Aorta (tissue), 5 donors: ENCODE data around the gene HSF2BP. TPM values are rescaled to one million over a fixed set of nuclear protein-coding genes. Genes with fewer than 3 reads are reported as not detected.
A peak's percentile ranks its signal among the peaks of the same experiment; 100 is the strongest.
"Not testable (repeated sequence)": the region's sequence is repeated elsewhere in the genome, so short reads cannot be mapped to it uniquely, and the experiment has no call there.

ENCODE experiments used
- ATAC-seq: fragments of 200-7000 bp; cut with Tn5 transposase; one replicate; pipeline ENCODE4 v1.9.1; 2022; ENCODE audit warnings: moderate library complexity; ENCODE audit not compliant: low FRiP score
- DNase-seq, 2 donors: peaks; one replicate each; pipeline ENCODE4 v3.0.0-alpha.2; 2020
- H3K27ac ChIP-seq, 2 donors: one replicate each; pipeline ENCODE4 v1.5.1; 2013; ENCODE audit warnings: low read length in 2 of 2, mild to moderate bottlenecking in 2 of 2, moderate library complexity in 2 of 2, control low read depth in 1 of 2, inconsistent platforms in 1 of 2, low read depth in 1 of 2
- H3K27me3 ChIP-seq, 2 donors: one replicate each; pipeline ENCODE4 v1.6.1; 2013; ENCODE audit warnings: control low read depth in 1 of 2, low read length in 1 of 2, mild to moderate bottlenecking in 1 of 2, moderate library complexity in 1 of 2; ENCODE audit not compliant: insufficient read depth in 2 of 2, control insufficient read depth in 1 of 2
- H3K36me3 ChIP-seq, 2 donors: one replicate each; pipeline ENCODE4 v1.6.1; 2013; ENCODE audit warnings: control low read depth in 1 of 2, low read length in 1 of 2, mild to moderate bottlenecking in 1 of 2; ENCODE audit not compliant: insufficient read depth in 2 of 2, control insufficient read depth in 1 of 2
- H3K4me1 ChIP-seq, 2 donors: one replicate each; pipeline ENCODE4 v1.6.1; 2013; ENCODE audit warnings: low read length in 2 of 2, control low read depth in 1 of 2, mild to moderate bottlenecking in 1 of 2, moderate library complexity in 1 of 2; ENCODE audit not compliant: insufficient read depth in 2 of 2, control insufficient read depth in 1 of 2
- H3K4me3 ChIP-seq, 2 donors: one replicate each; pipeline ENCODE4 v1.5.1; 2013; ENCODE audit warnings: low read length in 2 of 2, control low read depth in 1 of 2, mild to moderate bottlenecking in 1 of 2
- H3K9me3 ChIP-seq: one replicate; pipeline ENCODE4 v1.6.1; 2013; ENCODE audit warnings: mild to moderate bottlenecking, low read length; ENCODE audit not compliant: control insufficient read depth
- WGBS, 2 donors: extraction: QIAGEN DNeasy Blood & Tissue Kit; methylation state at CpG; one replicate each; pipeline ENCODE4 v1.1.7; 2013; 5-methylcytosine and 5-hydroxymethylcytosine counted together
- intact Hi-C, 2 donors: fragments of 100-400 bp; cut with DNase I; formaldehyde crosslinking; loops; one replicate each; pipeline versions ENCODE4 v1.14.2 to v1.15.0; 2022
- polyA plus RNA-seq, 2 donors: library from polyadenylated mRNA; stranded (reverse); fragments of 200-250 nt; gene quantifications; one replicate each; pipeline ENCODE4 v1.2.3, GENCODE V29; 2013
- total RNA-seq, 2 donors: library from RNA; stranded (reverse); fragmentation: NEBNext Ultra II Directional; extraction: Animal tissue kit (Norgen Biotek cat#: 25700); gene quantifications; one replicate each; pipeline ENCODE4 v1.2.1, GENCODE V29; 2021
- donor health status: healthy with polysubstance abuse.
- donor health status: Bipolar disorder and iron deficiency.
- donor health status: DM: no; HTN: no; CAD: no.
- donor health status: DM: no; HTN: no; CAD: no.
- donor health status: DM: yes; HTN: yes; CAD: no.

Gene HSF2BP
- total and polyA plus RNA-seq, 4 donors = 0.51 TPM; not detected in 3

- WGBS, 2 donors = no CpG with 5 or more reads among the region's 10 CpGs
- H3K27ac ChIP-seq, H3K36me3 ChIP-seq, DNase-seq, intact Hi-C loops, H3K4me3 ChIP-seq, H3K9me3 ChIP-seq, H3K4me1 ChIP-seq, H3K27me3 ChIP-seq: not testable (repeated sequence)
- peak; percentile 64 for ATAC-seq
Measured at GRCh38 chr21:43516860-43517627, 142.2 kb downstream of the HSF2BP start.

DNA sequence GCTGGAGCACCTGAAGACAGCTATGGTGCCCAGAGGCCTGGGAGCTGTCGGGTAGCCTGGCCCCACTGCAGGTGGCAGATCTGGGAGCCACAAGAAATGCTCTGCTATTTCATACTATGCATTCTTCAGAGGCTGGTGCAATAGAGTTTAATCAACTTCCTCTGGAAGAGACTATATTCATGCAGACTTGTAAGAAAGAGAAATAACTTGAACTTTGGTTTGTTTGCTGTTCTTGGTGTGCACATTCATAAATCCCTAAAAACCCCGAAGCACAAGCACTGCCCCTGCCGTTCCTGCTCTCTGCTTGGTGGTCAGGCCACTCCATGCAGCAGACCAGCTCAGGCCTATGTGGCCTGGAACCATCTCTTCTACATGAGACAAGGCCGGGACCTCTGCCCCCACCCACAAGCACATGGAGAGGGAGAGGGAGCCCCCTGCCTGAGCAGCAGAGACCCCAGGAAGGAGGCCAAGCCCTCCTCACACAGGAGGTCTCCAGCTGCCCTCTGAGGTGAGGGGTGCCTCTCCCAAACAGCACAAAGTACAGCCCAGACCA lies 142.9 kb downstream of the HSF2BP start:
- H3K9me3 ChIP-seq, H3K4me3 ChIP-seq, DNase-seq, H3K27ac ChIP-seq, ATAC-seq, H3K4me1 ChIP-seq, intact Hi-C loops, H3K27me3 ChIP-seq, H3K36me3 ChIP-seq: not testable (repeated sequence)
- no CpG with 5 or more reads among the region's 4 CpGs for WGBS, 2 donors

DNA sequence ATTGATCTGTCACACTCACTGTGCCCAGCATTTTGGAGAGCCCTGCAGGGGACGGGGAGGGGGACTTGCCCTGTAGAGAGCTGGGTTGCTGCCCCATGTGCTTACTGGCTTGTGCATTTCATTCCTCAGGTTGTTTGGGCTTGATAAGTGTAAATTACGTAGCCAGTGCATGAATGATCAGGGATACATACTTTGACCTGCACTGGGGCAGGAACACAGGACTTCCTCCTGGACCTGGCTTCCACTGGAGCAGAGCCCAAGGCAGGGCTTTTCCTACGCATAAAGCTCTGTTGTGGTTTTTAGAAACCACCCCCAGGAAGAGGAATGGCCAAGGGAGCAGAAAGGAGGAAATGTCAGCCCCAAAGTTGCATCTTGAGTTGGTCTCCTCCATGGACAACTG lies 144.5 kb downstream of the HSF2BP start:
- no CpG with 5 or more reads among the region's 3 CpGs for WGBS, 2 donors
- DNase-seq, H3K27ac ChIP-seq, H3K9me3 ChIP-seq, H3K4me1 ChIP-seq, H3K27me3 ChIP-seq, ATAC-seq, H3K36me3 ChIP-seq, H3K4me3 ChIP-seq, intact Hi-C loops: not testable (repeated sequence)

DNA sequence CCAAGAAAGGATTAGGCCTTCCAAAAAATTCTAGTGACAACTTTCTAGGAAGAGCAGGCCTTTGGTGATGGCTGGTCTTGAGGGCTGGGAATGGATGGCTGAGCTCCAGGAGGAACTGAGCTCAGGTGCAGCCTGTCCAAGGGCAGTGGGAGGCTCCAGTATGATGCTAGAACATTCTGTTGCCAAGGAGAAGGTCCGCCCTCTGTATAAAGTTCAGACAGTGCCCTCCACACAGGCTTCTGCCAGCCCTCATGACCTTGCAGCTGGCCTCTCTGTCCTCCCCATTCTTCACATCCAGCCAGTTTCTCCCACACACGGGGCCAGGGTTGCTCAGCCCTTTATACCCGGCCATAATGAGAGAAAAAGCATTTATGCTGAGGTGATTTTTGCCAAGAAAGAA lies 146.3 kb downstream of the HSF2BP start:
- H3K36me3 ChIP-seq, H3K9me3 ChIP-seq, intact Hi-C loops, H3K27ac ChIP-seq, H3K27me3 ChIP-seq, ATAC-seq, DNase-seq, H3K4me3 ChIP-seq, H3K4me1 ChIP-seq: not testable (repeated sequence)
- WGBS, 2 donors = no CpG with 5 or more reads among the region's 3 CpGs

DNA sequence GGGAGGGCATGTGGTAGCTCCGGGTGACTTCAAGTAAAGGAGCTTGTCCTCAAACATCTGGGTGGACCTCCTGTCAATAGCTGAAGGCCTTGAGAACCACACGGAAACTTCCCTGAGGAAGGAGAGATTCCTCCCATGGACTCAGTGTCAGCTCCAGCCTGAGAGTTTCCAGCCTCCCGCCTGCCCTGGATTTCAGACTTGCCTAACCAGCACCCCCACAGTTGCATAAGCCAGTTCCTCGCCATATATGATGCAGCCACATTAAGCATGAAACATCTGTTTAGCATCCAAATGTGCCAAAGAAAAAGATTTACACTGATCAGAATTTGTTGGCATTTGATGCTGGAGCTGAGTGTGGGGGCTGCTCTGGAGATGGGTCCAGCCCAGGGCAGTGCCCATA lies 148.1 kb downstream of the HSF2BP start:
- ATAC-seq, H3K4me1 ChIP-seq, H3K4me3 ChIP-seq, H3K27ac ChIP-seq, DNase-seq, H3K27me3 ChIP-seq, intact Hi-C loops, H3K36me3 ChIP-seq, H3K9me3 ChIP-seq: not testable (repeated sequence)
- no CpG with 5 or more reads among the region's 4 CpGs for WGBS, 2 donors

DNA sequence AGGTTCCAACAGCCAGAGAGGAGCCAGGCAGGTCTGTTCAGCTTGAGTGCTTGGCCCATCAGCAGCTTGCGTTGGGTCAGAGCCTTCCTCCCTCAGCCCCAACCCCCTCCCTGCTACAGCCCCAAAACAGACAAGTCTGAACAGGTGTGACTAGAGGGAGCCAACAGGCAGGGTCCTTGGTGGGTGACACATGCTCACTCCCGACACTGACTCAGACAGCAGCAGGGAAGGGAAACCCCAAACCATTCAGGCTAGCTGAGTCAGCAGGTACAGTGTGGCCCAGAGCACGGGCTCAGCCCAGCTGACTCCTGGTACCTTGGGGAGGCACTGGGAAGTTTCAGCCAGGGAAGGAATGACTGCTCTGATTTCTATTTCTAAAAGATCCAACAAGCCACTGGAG lies 148.6 kb downstream of the HSF2BP start:
- H3K4me3 ChIP-seq, H3K36me3 ChIP-seq, H3K27me3 ChIP-seq, H3K9me3 ChIP-seq, H3K27ac ChIP-seq, intact Hi-C loops, DNase-seq, ATAC-seq, H3K4me1 ChIP-seq: not testable (repeated sequence)
- WGBS, 2 donors = no CpG with 5 or more reads among the region's 3 CpGs

- H3K4me1 ChIP-seq, H3K9me3 ChIP-seq, H3K27me3 ChIP-seq, DNase-seq, H3K27ac ChIP-seq, intact Hi-C loops, ATAC-seq, H3K36me3 ChIP-seq, H3K4me3 ChIP-seq: not testable (repeated sequence)
- no CpG with 5 or more reads among the region's 13 CpGs for WGBS, 2 donors
Measured at GRCh38 chr21:43503892-43504291, 155.4 kb downstream of the HSF2BP start.

DNA sequence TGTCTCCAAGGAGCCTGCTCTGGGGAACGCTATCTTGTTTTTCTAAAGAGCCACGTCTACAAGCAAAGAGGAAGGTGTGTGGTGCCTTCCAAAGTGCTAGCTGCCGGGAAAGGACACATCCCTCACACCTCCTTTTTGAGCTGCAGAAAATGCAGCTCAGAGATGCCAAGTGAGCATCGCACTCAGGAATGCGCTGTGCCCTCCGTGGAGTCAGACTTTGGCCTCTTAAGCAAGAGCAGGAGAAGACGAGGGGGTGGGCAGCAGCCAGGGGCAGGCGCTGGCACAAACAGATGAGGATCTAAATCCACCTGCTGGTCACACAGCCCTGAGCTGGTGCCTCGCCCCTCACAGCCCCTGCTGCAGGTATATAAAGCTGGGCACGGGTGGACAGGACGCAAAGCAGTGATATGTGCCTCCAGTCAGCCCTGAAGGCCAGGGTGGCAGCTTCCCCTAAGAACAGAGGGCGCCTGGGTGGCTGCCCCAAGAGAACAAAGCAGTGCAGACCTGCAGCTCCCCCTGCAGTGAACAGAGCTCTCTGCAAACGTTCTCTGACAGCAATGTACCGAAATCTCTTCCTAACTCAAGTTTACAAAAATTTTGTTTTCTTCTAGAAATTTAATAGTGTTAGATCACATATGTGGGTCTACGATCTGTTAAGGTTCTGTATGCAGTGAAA lies 156.1 kb downstream of the HSF2BP start:
- H3K4me3 ChIP-seq, H3K27me3 ChIP-seq, H3K27ac ChIP-seq, ATAC-seq, H3K9me3 ChIP-seq, intact Hi-C loops, H3K36me3 ChIP-seq, H3K4me1 ChIP-seq, DNase-seq: not testable (repeated sequence)
- WGBS, 2 donors = no CpG with 5 or more reads among the region's 15 CpGs
